ENCODE data around the gene CABP4.
"Not testable (repeated sequence)": the region's sequence is repeated elsewhere in the genome, so short reads cannot be mapped to it uniquely, and the experiment has no call there.

CABP4 gene

DNA sequence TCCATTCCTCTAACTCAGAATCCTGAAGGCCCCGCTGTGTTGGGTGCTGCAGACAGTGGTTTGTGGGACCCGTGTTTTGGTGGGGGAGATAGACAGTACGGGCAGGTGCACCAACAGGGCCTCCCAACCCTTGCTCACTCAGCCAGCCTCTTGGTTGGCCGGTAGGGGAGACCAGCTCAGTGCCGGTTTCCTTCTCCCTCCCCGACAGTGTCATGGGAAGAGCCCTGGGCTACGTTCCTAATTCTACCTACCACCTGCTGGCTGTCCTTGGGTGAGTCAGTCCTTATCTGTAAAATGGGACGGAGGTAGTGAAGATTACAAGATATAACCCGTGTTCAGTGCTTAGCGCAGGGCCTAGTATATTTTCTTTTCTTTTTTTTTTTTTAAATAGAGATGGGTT is 8.0 kb downstream of the CABP4 start:
- ChIA-PET CTCF (no interaction called here), POLR2A (no interaction called here)
- no peak for DNase-seq (ENCODE audit: low read depth, low spot score)
- no peak overlapping the region for H3K4me3 ChIP-seq (ENCODE audit: low read depth, low read length)
- TF ChIP-seq, protein P1, sequence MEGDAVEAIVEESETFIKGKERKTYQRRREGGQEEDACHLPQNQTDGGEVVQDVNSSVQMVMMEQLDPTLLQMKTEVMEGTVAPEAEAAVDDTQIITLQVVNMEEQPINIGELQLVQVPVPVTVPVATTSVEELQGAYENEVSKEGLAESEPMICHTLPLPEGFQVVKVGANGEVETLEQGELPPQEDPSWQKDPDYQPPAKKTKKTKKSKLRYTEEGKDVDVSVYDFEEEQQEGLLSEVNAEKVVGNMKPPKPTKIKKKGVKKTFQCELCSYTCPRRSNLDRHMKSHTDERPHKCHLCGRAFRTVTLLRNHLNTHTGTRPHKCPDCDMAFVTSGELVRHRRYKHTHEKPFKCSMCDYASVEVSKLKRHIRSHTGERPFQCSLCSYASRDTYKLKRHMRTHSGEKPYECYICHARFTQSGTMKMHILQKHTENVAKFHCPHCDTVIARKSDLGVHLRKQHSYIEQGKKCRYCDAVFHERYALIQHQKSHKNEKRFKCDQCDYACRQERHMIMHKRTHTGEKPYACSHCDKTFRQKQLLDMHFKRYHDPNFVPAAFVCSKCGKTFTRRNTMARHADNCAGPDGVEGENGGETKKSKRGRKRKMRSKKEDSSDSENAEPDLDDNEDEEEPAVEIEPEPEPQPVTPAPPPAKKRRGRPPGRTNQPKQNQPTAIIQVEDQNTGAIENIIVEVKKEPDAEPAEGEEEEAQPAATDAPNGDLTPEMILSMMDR (IDR thresholded peaks at IDR 0.05; ENCODE audit: insufficient read depth, low read length, missing control alignments) = no peak

DNA sequence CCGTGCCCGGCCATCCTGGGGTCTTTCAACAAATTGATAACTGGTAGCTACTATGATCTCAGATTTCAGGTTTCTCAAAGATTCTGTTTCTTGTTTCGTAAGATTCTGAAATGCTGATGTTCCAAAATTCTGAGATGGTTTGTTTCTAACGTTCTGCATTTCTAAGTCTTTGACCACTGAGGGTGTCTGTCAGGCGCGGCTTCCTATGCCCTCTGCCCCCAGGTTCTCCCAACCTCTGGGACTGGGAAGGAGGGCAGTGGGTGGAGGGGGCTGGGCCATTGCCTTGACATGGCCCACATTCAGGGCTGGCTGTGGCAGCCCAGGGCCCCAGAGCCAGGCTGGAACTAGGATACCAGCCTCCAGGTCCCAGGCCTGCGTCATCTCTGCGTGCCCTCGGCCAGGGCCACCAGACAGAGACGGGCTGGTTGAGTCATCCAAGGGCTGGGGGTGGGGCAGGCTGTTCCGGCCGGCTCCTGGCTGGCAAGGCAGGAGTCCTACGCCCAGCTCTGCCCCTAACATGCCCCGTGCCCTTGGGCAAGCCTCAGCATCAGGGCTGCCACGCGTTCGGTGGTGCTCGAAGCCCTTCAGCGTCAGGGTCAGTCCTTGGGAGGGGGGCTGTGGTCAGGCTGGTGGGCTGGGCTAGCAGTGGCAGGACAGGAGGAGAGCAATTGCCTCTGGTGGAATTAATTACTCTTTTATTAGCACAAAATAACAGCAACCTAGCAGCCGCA is 8.7 kb downstream of the CABP4 start:
- peak overlapping the region; percentile 70 for H3K4me3 ChIP-seq (ENCODE audit: low read depth, low read length)
- no peak for DNase-seq (ENCODE audit: low read depth, low spot score)
- CTCF ChIA-PET = no interaction called here
- POLR2A ChIA-PET = no interaction called here
- TF ChIP-seq, protein P1 (IDR thresholded peaks at IDR 0.05; ENCODE audit: insufficient read depth, low read length, missing control alignments) = no peak

DNA sequence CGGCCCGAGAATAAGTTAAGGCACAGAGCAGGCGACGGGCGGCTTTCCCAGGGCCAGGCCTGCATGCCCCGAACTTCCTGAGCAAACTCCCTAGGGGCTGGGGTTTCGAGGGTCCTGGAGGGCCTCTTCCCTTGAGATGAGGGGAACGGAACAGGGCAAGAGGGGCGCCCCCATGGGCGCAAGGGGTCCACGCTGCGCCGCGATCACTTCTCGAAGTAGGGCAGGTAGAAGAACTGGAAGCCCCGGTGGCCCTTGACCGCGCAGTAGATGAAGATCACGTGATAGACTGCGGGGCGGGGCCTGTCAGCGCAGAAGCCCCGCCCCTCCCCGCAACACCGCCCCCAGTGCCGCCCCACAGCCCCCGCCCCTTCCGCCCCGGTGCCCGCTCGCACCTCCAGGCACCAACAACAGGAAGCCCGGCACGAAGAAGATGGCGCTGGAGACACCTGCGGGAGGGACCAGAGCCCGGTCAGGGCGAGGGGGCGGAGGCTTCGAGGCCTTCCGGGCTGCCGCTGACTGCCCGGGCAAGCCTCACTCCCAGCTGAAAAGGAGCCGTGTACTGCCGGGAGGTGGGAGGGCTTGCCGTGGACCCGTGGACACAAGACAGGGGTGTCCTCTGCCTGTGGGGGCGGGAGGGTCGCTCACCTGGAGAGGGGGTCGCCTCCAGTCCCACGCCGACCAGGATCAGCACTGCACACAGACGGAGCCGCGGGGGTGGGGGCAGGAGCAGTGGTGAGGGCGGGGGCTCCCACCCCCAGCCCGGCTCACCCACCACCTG is 9.4 kb downstream of the CABP4 start:
- H3K4me3 ChIP-seq (ENCODE audit: low read depth, low read length) = peak overlapping the region; percentile 70
- POLR2A ChIA-PET = no interaction called here
- TF ChIP-seq, protein P1 (IDR thresholded peaks at IDR 0.05; ENCODE audit: insufficient read depth, low read length, missing control alignments) = no peak
- DNase-seq (ENCODE audit: low read depth, low spot score) = no peak
- CTCF ChIA-PET = interaction anchor here (1.0 kb wide), 1 partner anchor 64 kb away, joined by 4 read pairs; the partner anchor contains the start of gene PPP1CA

DNA sequence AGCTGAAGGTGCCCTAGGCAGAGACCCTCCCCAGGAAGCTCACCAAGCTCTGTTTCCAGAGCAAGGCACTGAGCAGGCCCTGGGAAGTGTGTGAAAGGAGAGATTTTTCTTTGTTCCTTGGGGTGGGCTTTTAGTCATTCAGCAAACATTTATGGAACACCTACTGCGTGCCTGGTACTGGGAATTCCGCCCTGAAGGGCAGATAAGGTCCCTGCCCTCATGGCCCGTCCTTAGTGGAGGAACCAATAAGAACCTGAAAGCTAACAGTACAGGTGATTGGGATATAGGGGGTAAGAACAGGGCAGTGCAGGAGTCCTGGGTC is 10.0 kb downstream of the CABP4 start:
- ChIA-PET POLR2A (no interaction called here), CTCF (interaction anchor here (1.0 kb wide), 1 partner anchor 64 kb away, joined by 4 read pairs; the partner anchor contains the start of gene PPP1CA)
- TF ChIP-seq, protein P1 (IDR thresholded peaks at IDR 0.05; ENCODE audit: insufficient read depth, low read length, missing control alignments) = no peak
- H3K4me3 ChIP-seq (ENCODE audit: low read depth, low read length) = peak overlapping the region; percentile 70
- DNase-seq (ENCODE audit: low read depth, low spot score) = no peak

DNA sequence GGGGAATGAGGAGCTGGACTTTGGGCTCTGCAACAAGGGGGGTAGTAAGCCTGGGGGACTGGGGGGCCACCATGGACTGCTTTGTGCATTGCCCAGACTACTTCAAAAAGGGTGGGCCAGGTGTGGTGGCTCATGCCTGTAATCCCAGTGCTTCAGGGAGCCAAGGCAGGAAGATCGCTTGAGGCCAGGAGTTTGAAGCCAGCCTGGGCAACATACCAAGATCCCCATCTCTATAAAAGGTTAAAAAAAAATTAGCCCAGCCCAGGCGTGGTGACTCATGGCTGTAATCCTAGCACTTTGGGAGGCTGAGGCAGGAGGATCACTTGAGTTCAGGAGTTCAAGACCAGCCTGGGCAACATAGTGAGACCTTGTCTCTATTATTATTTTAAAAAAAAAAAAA is 10.4 kb downstream of the CABP4 start:
- POLR2A ChIA-PET = interaction anchor here (0.6 kb wide), 1 partner anchor 59 kb away, joined by 4 read pairs; no protein-coding TSS in a partner anchor
- CTCF ChIA-PET = interaction anchor here (1.0 kb wide), 1 partner anchor 64 kb away, joined by 4 read pairs; the partner anchor contains the start of gene PPP1CA
- DNase-seq (ENCODE audit: low read depth, low spot score) = not testable (repeated sequence)
- H3K4me3 ChIP-seq (ENCODE audit: low read depth, low read length) = peak overlapping the region; percentile 70; the same call in 1 of the 2 replicates

DNA sequence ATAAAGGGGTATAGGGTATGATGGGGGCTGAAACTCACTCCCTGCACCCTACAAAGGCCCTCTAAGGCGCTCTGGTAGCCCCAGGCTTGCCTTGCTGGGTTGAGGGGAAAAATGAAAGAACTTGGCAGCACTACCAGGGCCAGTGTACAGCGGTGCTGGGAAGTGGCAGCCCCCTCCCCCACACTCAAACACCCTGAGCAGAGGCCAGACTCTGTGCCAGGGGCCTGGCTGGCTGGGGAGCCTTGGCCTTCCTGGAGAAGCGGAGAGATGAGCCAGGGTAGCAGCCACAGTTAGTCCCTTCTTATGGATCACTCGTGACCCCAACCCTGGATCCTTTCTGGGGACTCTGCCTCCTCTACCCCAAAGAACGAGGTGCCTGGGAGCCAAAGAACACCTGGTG is 11.2 kb downstream of the CABP4 start:
- TF ChIP-seq, protein P1 (IDR thresholded peaks at IDR 0.05; ENCODE audit: insufficient read depth, low read length, missing control alignments) = no peak
- H3K4me3 ChIP-seq (ENCODE audit: low read depth, low read length) = no peak overlapping the region
- DNase-seq (ENCODE audit: low read depth, low spot score) = no peak
- ChIA-PET POLR2A (no interaction called here), CTCF (no interaction called here)
